H9 (cell line): ENCODE measurements around the gene SLC30A7. TPM values are rescaled to one million over a fixed set of nuclear protein-coding genes. Genes with fewer than 3 reads are reported as not detected.

Experiments
- DNase-seq: peaks from one replicate; pipeline ENCODE4 v3.0.0-alpha.2; 2017
- H2AFZ ChIP-seq: one replicate; pipeline ENCODE4 v1.6.1; 2013; ENCODE audit warnings: mild to moderate bottlenecking, low read length, control low read depth, moderate library complexity
- H2AK5ac ChIP-seq: 2 replicates; pipeline ENCODE4 v1.6.1; 2013; ENCODE audit warnings: low read length, control low read depth, mixed read lengths; ENCODE audit not compliant: insufficient read length
- H2BK120ac ChIP-seq: one replicate; pipeline ENCODE4 v1.6.1; 2013; ENCODE audit warnings: low read depth, mild to moderate bottlenecking, low read length, control low read depth, inconsistent platforms; ENCODE audit not compliant: poor library complexity, severe bottlenecking
- H2BK12ac ChIP-seq: 2 replicates; pipeline ENCODE4 v1.6.1; 2013; ENCODE audit warnings: low read length, control low read depth, mixed read lengths, low read depth; ENCODE audit not compliant: insufficient read length
- H2BK15ac ChIP-seq: 2 replicates; pipeline ENCODE4 v1.6.1; 2013; ENCODE audit warnings: low read depth, low read length, control low read depth
- H2BK20ac ChIP-seq: one replicate; pipeline ENCODE4 v1.6.1; 2013; ENCODE audit warnings: low read depth, mild to moderate bottlenecking, low read length, control low read depth, inconsistent platforms; ENCODE audit not compliant: poor library complexity, severe bottlenecking
- H2BK5ac ChIP-seq: 2 replicates; pipeline ENCODE4 v1.6.1; 2013; ENCODE audit warnings: low read length, control low read depth, mixed read lengths; ENCODE audit not compliant: insufficient read length
- H3K14ac ChIP-seq: 2 replicates; pipeline ENCODE4 v1.6.1; 2013; ENCODE audit warnings: low read length, control low read depth; ENCODE audit not compliant: insufficient read depth
- H3K18ac ChIP-seq: 2 replicates; pipeline ENCODE4 v1.6.1; 2013; ENCODE audit warnings: low read depth, mild to moderate bottlenecking, mixed read lengths, low read length, control low read depth; ENCODE audit not compliant: insufficient read length
- H3K23ac ChIP-seq: 2 replicates; pipeline ENCODE4 v1.6.1; 2013; ENCODE audit warnings: low read length, control low read depth, mixed read lengths, low read depth; ENCODE audit not compliant: insufficient read length
- H3K23me2 ChIP-seq: 2 replicates; pipeline ENCODE4 v1.6.1; 2013; ENCODE audit warnings: low read depth, mild to moderate bottlenecking, mixed read lengths, low read length, control low read depth; ENCODE audit not compliant: insufficient read length, poor library complexity, severe bottlenecking
- H3K27ac ChIP-seq: 2 replicates; pipeline ENCODE4 v1.5.1; 2013; ENCODE audit warnings: low read length, control low read depth, mixed read lengths, low read depth; ENCODE audit not compliant: insufficient read length
- H3K27me3 ChIP-seq: 2 replicates; pipeline ENCODE4 v1.6.1; 2013; ENCODE audit warnings: low read length, control low read depth, inconsistent platforms; ENCODE audit not compliant: insufficient read depth
- H3K4ac ChIP-seq: 2 replicates; pipeline ENCODE4 v1.6.1; 2013; ENCODE audit warnings: low read depth, mild to moderate bottlenecking, control low read depth, inconsistent platforms, low read length, moderate library complexity
- H3K4me1 ChIP-seq: 2 replicates; pipeline ENCODE4 v1.6.1; 2013; ENCODE audit warnings: low read length, control low read depth, inconsistent platforms; ENCODE audit not compliant: insufficient read depth
- H3K4me2 ChIP-seq: 2 replicates; pipeline ENCODE4 v1.6.1; 2013; ENCODE audit warnings: low read length, control low read depth, mixed read lengths; ENCODE audit not compliant: insufficient read length, insufficient read depth
- H3K56ac ChIP-seq: 2 replicates; pipeline ENCODE4 v1.6.1; 2013; ENCODE audit warnings: low read depth, mild to moderate bottlenecking, mixed read lengths, low read length, control low read depth; ENCODE audit not compliant: insufficient read length
- H3K79me1 ChIP-seq: 2 replicates; pipeline ENCODE4 v1.6.1; 2013; ENCODE audit warnings: low read depth, mild to moderate bottlenecking, moderate library complexity, low read length, control low read depth, inconsistent platforms; ENCODE audit not compliant: insufficient read depth, poor library complexity, severe bottlenecking
- H3K79me2 ChIP-seq: 2 replicates; pipeline ENCODE4 v1.6.1; 2013; ENCODE audit warnings: low read length, control low read depth, inconsistent platforms; ENCODE audit not compliant: insufficient read depth
- H3K9ac ChIP-seq: 2 replicates; pipeline ENCODE4 v1.6.1; 2013; ENCODE audit warnings: low read length, control low read depth, mixed read lengths; ENCODE audit not compliant: insufficient read length; ENCODE audit errors: extremely low read depth
- H3K9me3 ChIP-seq: one replicate; pipeline ENCODE4 v1.6.1; 2013; ENCODE audit warnings: low read depth, low read length, inconsistent platforms; ENCODE audit not compliant: control insufficient read depth
- H3T11ph ChIP-seq: one replicate; pipeline ENCODE4 v1.6.1; 2013; ENCODE audit warnings: mild to moderate bottlenecking, low read length, control low read depth, inconsistent platforms
- H4K20me1 ChIP-seq: one replicate; pipeline ENCODE4 v1.6.1; 2013; ENCODE audit not compliant: control insufficient read depth, insufficient read length, insufficient read depth
- H4K5ac ChIP-seq: 2 replicates; pipeline ENCODE4 v1.6.1; 2013; ENCODE audit warnings: low read depth, mild to moderate bottlenecking, mixed read lengths, low read length, control low read depth; ENCODE audit not compliant: insufficient read length
- H4K8ac ChIP-seq: replicated peaks from 2 replicates; pipeline ENCODE4 v1.6.1; 2013; ENCODE audit warnings: low read length, control low read depth, mixed read lengths, low read depth; ENCODE audit not compliant: insufficient read length
- H4K91ac ChIP-seq: 2 replicates; pipeline ENCODE4 v1.6.1; 2013; ENCODE audit warnings: low read depth, mild to moderate bottlenecking, moderate library complexity, mixed read lengths, low read length, control low read depth; ENCODE audit not compliant: insufficient read length
- H3K27ac Mint-ChIP-seq, 3 experiments: 2 replicates in 2 of 3; 3 replicates in 1 of 3; pipeline ENCODE4 v1.8.0; 2020 to 2021; ENCODE audit warnings: mixed read lengths in 3 of 3, mild to moderate bottlenecking in 1 of 3, moderate library complexity in 1 of 3
- H3K27me3 Mint-ChIP-seq: 2 replicates; pipeline ENCODE4 v1.8.0; 2021; ENCODE audit warnings: low read depth, mild to moderate bottlenecking, moderate library complexity, mixed read lengths
- H3K36me3 Mint-ChIP-seq, 3 experiments: 2 replicates in 2 of 3; 3 replicates in 1 of 3; pipeline ENCODE4 v1.8.0; 2020 to 2021; ENCODE audit warnings: low read depth in 3 of 3, mixed read lengths in 3 of 3; ENCODE audit not compliant: insufficient read depth in 1 of 3
- H3K4me1 Mint-ChIP-seq, 2 experiments: 2 replicates each; pipeline ENCODE4 v1.8.0; 2020; ENCODE audit warnings: mixed read lengths in 2 of 2
- H3K4me3 Mint-ChIP-seq, 2 experiments: 2 replicates in 1 of 2; 3 replicates in 1 of 2; pipeline ENCODE4 v1.8.0; 2020 to 2021; ENCODE audit warnings: mild to moderate bottlenecking in 2 of 2, mixed read lengths in 2 of 2, moderate library complexity in 1 of 2
- H3K9me3 Mint-ChIP-seq, 2 experiments: 2 replicates in 1 of 2; 3 replicates in 1 of 2; pipeline ENCODE4 v1.8.0; 2020; ENCODE audit warnings: mild to moderate bottlenecking in 2 of 2, mixed read lengths in 2 of 2, moderate library complexity in 1 of 2
- CTCF ChIP-seq: fragments of 200-600 bp; sonication (generic); conservative IDR thresholded peaks from 3 replicates; pipeline ENCODE4 v1.8.0; 2021; ENCODE audit warnings: antibody characterized with exemption, mild to moderate bottlenecking
- WGBS: extraction: QIAGEN DNeasy Blood & Tissue Kit; methylation state at CpG from one replicate; pipeline ENCODE4 v1.1.7; 2013; ENCODE audit warnings: missing lambda C conversion rate, low lambda C conversion rate, mixed read lengths; ENCODE audit not compliant: insufficient read length; ENCODE audit errors: extremely low coverage; 5-methylcytosine and 5-hydroxymethylcytosine counted together
- total RNA-seq: library from RNA; stranded (reverse); gene quantifications from 2 replicates; pipeline ENCODE4 v1.2.1, GENCODE V29; 2021

Gene SLC30A7
- total RNA-seq, 1 experiment from 2014 or later = 25.6 TPM

GRCh38 chr1:101006553-101006952 lies 110.7 kb downstream of the SLC30A7 start:
- Histone ChIP-seq H3K79me2 (no peaks in the 10 kb centered on the region; the same call in 1 of the 2 replicates), H4K8ac (no peak overlapping the region), H3K23ac (no peak overlapping the region), H4K91ac (no peak overlapping the region), H3K4me2 (no peak overlapping the region), H3K27ac (no peak overlapping the region), H3K56ac (no peak overlapping the region), H3K9me3 (no peaks in the 10 kb centered on the region), H2BK15ac (no peak overlapping the region), H2AK5ac (no peak overlapping the region), H2BK120ac (no peak overlapping the region), H3K23me2 (no peaks in the 10 kb centered on the region), H3K14ac (no peak overlapping the region), H3K18ac (no peak overlapping the region), H3K9ac (no peak overlapping the region), H2BK20ac (no peak overlapping the region), H2AFZ (no peak overlapping the region), H3K4me1 (no peaks in the 10 kb centered on the region), H3K4ac (no peak overlapping the region), H3K27me3 (no peaks in the 10 kb centered on the region), H3K79me1 (no peaks in the 10 kb centered on the region), H2BK12ac (no peak overlapping the region), H4K20me1 (no peaks in the 10 kb centered on the region), H2BK5ac (no peak overlapping the region), H3T11ph (no peak overlapping the region), H4K5ac (no peak overlapping the region)
- no peak for DNase-seq
- no peak overlapping the region for H3K4me3 Mint-ChIP-seq
- TF ChIP-seq CTCF = no peak
- H3K27ac Mint-ChIP-seq = no peak overlapping the region
- peaks cover 3 to 12% (median 9%) of the 10 kb centered on the region in 3 experiments; a peak in 5 of 7 replicates for H3K36me3 Mint-ChIP-seq
- H3K27me3 Mint-ChIP-seq = no peaks in the 10 kb centered on the region
- WGBS = no CpG with 5 or more reads among the region's 2 CpGs
- peaks cover 8 to 13% of the 10 kb centered on the region in 2 experiments; a peak in 3 of 4 replicates for H3K4me1 Mint-ChIP-seq
- H3K9me3 Mint-ChIP-seq = no peaks in the 10 kb centered on the region
